GM18909 (cell line): ENCODE measurements around the gene MED15.
A peak's percentile ranks its signal among the peaks of the same experiment; 100 is the strongest.

ENCODE experiments used
- ATAC-seq: cut with Tn5 transposase; IDR thresholded peaks from one replicate; pipeline ENCODE4 v1.9.1; 2021; ENCODE audit warnings: mild to moderate bottlenecking; ENCODE audit not compliant: unreplicated experiment, poor library complexity

Gene MED15

DNA sequence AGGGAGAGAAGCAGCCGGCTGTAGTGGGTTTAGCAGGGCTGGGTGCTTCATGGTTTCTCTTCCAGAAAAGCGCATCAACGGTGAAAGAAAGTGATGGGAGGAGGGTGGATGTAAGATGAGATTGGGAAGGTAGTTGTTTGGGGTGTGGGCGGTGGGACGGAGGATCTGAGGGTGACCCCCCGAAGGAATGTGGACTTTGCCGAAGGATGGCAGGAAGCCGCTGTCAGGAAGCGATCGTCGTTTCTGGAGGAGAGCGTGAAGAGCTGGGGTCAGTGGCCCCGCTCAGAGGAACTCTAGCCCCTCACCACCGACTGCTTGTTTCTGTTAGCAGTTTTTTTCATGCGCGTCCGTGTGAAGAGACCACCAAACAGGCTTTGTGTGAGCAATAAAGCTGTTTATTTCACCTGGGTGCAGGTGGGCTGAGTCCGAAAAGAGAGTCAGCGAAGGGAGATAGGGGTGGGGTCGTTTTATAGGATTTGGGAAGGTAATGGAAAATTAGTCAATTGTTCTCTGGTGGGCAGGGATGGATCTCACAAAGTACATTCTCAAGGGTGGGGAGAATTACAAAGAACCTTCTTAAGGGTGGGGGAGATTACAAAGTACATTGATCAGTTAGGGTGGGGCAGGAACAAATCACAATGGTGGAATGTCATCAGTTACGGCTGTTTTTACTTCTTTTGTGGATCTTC, 801 bp downstream of the MED15 start:
- ATAC-seq, result peak; percentile 3

- ATAC-seq, result no peak
These were observed 1.4 kb downstream of the MED15 start for GRCh38 chr22:20508815-20509271.

GRCh38 chr22:20509344-20510047, 2.1 kb downstream of the MED15 start:
- ATAC-seq, result no peak

DNA sequence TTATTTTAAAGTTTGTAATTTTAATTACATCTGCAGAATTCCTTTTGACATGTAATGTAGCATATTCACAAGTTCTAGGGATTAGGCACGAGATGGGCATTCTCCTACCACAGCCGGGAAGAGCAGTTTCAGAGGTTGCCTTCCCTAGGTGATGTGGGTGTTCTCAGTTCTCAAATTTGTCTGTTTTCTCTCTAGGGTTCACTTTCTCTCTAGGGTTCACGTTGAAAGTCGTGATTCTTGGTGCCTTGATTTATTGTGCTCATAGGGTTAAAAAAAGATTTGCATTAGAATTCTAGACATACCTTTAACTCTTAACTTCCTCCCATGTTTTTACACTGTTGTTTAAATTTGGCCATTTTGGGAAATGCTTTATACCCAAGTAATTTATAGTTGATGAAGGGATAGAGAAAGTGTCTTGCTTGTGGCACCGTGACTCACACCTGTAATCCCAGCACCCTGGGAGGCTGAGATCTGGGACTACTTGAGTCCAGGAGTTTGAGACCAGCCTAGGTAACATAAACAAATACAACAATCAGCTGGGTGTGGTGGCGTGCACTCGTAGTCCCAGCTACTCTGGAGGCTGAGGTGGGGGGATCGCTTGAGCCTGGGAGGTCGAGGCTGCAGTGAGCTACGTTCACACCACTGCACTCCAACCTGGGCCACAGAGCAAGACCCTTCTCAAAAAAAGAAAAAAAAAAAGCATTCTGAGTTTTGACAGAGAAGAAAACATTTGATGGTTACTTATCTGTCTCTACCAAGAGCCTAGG, 3.6 kb downstream of the MED15 start:
- no peak for ATAC-seq

DNA sequence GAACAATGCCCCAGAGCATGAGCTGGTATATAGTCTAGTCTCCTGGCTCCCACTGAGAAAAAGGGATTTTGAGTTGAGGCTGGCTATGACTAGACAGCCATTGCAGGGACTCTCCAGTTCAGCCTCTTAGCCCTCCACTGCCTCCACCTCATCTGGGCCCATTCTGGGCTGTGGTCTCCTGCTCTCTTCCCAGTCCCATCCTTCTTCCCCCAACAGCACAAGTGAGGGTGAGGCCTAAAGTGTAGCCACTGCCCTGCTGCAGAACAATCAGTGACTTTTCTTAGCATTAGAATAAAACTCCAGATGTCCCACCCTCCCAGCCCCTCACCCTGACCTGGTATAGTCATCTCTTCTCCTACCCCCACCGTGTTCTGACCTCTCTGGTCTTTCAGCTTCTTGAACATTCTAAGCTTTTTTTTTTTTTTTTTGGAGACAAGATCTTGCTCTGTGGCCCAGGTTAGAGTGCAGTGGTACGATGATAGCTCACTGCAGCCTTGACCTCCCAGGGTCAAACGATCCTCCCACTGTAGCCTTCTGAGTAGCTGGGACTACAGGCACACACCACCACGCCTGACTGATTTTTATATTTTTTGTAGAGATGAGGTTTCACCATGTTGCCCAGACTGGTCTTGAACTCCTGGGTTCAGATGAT, 4.3 kb downstream of the MED15 start:
- ATAC-seq, result no peak

- no peak for ATAC-seq
These were observed 7.4 kb downstream of the MED15 start for GRCh38 chr22:20514658-20515406.

DNA sequence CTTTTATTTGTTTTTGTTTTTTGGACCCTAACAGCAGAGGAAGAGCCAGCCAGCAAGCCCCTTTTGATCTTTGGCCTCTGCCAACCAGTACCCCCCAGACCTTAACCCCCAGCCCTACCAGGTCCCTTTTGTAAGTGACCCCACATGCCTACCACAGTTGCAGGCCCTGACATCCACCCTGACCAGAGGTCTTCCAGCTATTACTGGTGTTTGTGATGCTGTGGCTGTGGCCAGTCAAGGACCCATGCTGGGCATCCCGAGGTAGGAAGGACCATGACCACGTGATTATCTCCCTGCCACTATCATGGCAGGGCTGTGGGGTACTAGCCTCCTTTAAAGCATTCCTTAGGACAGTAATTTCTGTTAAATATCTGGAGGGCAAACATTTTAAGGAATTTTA, 9.0 kb downstream of the MED15 start:
- ATAC-seq, result no peak

DNA sequence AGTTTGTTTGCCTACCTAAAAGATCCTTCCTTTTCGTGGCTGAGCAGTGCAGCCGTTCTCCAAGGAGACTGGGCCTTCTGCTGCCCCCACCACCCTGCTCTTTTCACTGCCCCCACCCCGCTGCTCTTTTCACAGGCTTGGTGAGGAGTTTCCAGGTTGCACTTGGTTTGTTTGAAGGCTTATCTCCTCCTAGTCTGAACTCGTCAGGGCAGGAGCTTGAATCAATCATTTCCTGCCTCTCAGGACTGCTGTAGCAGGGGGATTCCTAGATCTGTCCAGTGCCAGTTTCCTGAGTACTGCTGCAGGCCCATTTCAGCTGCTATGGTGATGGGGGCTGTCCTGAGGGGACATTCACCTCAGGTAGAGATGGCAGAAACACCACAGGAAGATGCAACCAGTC, 10.0 kb downstream of the MED15 start:
- ATAC-seq, result no peak

GRCh38 chr22:20517841-20518592, 10.6 kb downstream of the MED15 start:
- no peak for ATAC-seq

GRCh38 chr22:20519558-20519957, 12.1 kb downstream of the MED15 start:
- no peak for ATAC-seq

- ATAC-seq, result no peak
These were observed 12.7 kb downstream of the MED15 start for GRCh38 chr22:20520093-20520511.

DNA sequence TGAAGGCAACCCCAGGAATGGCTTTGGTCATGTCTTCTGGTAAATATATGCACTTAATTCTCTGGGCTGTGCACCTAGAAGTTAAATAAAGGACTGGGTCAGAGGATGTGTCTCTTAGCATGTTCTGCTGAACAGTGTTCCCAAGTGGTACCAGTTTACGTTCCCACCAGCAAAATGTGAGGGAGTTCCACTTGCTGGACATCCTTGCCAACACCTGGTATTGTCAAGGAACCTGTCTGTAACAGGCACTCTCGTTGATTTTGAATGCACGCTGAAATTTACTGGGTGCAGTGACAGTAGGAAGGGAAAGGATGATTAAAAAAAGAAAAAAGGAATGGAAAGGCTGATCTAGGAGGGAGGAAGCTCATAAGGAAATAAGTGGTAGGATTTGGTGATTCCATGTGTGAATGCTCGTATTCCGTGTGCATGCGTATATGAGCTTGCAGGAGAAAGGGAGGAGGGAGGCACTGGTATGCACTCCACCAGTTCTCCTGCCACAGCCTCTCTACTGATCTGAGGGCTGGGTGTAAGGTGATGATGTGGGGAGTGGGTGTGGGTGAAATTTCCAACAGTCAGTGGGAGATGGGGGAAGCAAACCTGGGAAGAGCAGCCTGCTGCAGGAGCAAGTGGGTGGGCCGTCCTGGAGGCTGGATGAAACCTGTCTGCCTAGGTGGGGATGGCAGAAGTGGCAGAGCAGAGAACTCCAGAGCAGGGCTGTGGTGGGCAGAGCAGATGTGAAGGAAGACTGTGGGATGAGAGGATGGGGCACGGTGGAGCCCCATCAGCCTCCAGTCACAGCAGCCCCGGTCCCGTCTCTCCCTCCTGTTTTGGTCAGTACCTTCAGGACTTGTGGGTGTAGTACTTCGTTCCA, 15.0 kb downstream of the MED15 start:
- ATAC-seq, result no peak

- no peak for ATAC-seq
These were observed 15.9 kb downstream of the MED15 start for GRCh38 chr22:20523086-20523983.

DNA sequence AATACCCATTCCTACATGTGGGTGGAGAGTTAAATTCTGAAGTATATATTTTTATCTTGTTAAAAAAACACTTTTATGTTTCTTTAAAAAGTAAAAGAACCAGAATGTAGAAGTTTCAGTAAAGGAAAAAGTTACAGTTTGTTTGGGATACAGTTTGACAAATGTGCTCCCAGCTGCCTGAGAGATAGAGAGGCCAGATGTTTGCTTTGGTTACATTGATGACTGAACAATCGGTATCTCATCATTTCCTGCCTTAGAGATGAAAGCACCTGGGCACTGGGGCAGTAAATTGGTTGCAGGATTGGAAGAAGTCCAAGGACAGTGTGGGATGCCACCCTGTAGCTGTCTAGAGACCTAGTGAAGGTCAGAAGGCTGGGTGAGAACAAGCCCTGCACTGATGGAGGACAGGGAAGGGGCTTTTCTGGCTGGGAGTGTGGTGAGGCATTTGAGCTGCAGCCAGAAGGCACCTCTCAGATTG, 16.6 kb downstream of the MED15 start:
- ATAC-seq, result no peak

DNA sequence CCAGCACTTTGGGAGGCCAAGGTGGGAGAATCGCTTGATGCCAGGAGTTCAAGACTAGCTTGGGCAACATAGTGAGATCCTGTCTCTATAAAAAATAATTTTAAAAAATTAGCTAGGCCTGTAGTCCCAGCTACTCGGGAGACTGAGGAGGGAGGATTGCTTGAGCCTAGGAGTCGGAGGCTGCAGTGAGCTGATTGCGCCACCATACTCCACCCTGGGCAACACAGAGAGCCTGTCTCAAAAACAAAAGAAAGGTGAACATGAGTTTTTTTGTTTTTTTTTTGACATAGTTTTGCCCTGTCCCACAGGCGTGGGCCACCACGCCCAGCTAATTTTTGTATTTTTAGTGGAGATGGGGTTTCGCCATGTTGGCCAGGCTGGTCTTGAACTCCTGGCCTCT, 17.6 kb downstream of the MED15 start:
- no peak for ATAC-seq

DNA sequence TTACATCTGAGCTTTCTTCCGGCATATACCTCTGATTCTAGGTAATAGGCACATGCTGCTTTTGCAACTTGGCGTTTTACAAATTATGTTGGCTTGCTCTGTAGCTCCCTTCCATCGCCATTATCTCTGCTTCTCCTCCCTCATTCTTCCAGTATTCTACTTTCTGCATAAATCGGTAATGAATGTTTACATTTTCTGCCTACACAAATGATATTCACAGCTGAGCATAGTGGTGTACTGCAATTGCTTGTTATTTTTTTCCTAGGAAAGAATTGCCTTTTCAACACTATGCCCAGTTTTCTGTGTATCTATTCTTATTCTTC, 18.9 kb downstream of the MED15 start:
- ATAC-seq, result no peak

DNA sequence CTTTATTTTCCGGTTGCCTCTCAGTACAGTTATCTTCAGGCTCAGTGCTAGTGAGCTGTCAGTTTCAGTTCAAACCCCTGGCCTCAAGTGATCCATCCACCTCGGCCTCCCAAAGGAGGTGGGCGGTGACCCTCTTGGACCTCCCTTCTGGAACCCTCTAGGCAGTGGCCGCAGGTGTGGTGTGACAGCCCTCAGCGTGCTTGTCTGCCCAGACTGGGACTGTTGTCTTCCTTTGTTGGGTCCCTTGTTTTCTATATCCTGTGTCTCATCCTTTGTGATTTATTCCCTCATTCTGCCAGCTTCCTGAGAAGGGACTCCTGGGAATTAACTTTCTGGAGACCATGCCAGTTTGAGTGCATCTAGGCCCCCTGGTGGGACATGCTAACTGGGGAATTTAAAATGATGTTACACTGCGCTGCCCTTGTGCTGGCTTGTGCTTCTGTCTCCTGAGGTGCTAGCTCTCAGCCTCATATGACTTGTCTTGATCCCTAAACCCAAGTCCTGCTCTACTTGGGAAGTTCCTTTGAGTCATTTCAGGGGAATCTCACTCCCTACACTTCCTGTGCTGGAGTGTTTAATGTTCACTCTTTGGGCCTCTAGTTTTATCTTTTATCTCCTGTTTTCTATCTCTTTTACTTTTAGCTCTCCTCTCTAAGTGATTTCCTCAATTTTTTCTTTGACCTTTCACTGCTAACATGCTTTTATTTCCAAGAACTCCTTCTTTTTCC, 19.4 kb downstream of the MED15 start:
- no peak for ATAC-seq
